Gastroesophageal sphincter (tissue), 4 donors: ENCODE data around the gene ATP6V0B. TPM values are rescaled to one million over a fixed set of nuclear protein-coding genes. Genes with fewer than 3 reads are reported as not detected.

Source experiments
- ATAC-seq: fragments of 150-250 bp; one replicate; pipeline ENCODE4 v1.9.1; 2016; ENCODE audit warnings: mild to moderate bottlenecking, moderate library complexity
- H3K27ac ChIP-seq, 4 donors: fragments of 200-600 bp; sonication (generic) in 3 of 4; 1 replicate in 3 of 4; 2 replicates in 1 of 4; pipeline ENCODE4 v1.5.1; 2016 to 2019
- H3K27me3 ChIP-seq: fragments of 200-600 bp; sonication (generic); one replicate; pipeline ENCODE4 v1.5.1; 2019
- H3K36me3 ChIP-seq, 2 donors: fragments of 200-600 bp; sonication (generic); one replicate each; pipeline ENCODE4 v1.5.1; 2019; ENCODE audit warnings: control low read depth in 1 of 2
- H3K4me1 ChIP-seq, 3 donors: fragments of 200-600 bp; sonication (generic); 1 replicate in 2 of 3; 2 replicates in 1 of 3; pipeline ENCODE4 v1.5.1; 2016 to 2019; ENCODE audit warnings: control low read depth in 2 of 3
- H3K4me3 ChIP-seq, 2 donors: fragments of 200-600 bp; sonication (generic); one replicate each; pipeline ENCODE4 v1.5.1; 2019; ENCODE audit warnings: mild to moderate bottlenecking in 1 of 2, moderate library complexity in 1 of 2
- H3K9me3 ChIP-seq, 3 donors: fragments of 200-600 bp; sonication (generic); one replicate each; pipeline ENCODE4 v1.5.1; 2017 to 2019; ENCODE audit warnings: control low read depth in 2 of 3
- CTCF ChIP-seq, 4 experiments: fragments of 200-600 bp in 2 of 4; fragments of 450-650 bp in 2 of 4; sonication (generic) in 1 of 4; IDR thresholded peaks; one replicate each; pipeline ENCODE4 v1.5.1; 2017 to 2019; ENCODE audit warnings: antibody characterized with exemption in 4 of 4, mild to moderate bottlenecking in 2 of 4, moderate library complexity in 2 of 4
- EP300 ChIP-seq: sonication (generic); formaldehyde crosslinking; IDR thresholded peaks from one replicate; pipeline ENCODE4 v1.6.1; 2017; ENCODE audit warnings: antibody characterized with exemption, mild to moderate bottlenecking
- POLR2A ChIP-seq, 2 donors: fragments of 450-650 bp; IDR thresholded peaks; one replicate each; pipeline ENCODE4 v1.6.1; 2017; ENCODE audit warnings: antibody characterized with exemption in 2 of 2, mild to moderate bottlenecking in 2 of 2, moderate library complexity in 1 of 2
- POLR2AphosphoS5 ChIP-seq: sonication (generic); formaldehyde crosslinking; IDR thresholded peaks from one replicate; pipeline ENCODE4 v1.6.1; 2017; ENCODE audit warnings: antibody characterized with exemption
- WGBS, 2 donors: methylation state at CpG; one replicate each; pipeline ENCODE4 v1.1.5; 2018; ENCODE audit warnings: low coverage in 1 of 2; 5-methylcytosine and 5-hydroxymethylcytosine counted together
- total RNA-seq, 4 donors: library from RNA; depleted of rRNA; stranded (reverse); fragments of >200 nt; gene quantifications; one replicate each; pipeline ENCODE4 v1.1.0, GENCODE V29; 2016

Gene ATP6V0B
- total RNA-seq, 4 donors from 2014 or later = 67.9 to 107 (median 89.9) TPM

- no peaks in the 10 kb centered on the region for H3K27me3 ChIP-seq
- TF ChIP-seq EP300 (no peak), POLR2AphosphoS5 (no peak)
- H3K9me3 ChIP-seq = no peaks in the 10 kb centered on the region
- no peaks in the 10 kb centered on the region for H3K4me1 ChIP-seq
- no peak for ATAC-seq
- H3K4me3 ChIP-seq = no peak overlapping the region
- peaks cover 0 to 100% of the 10 kb centered on the region in 2 donors for H3K36me3 ChIP-seq
- 63 to 100% methylated on average over 1 to 2 of the region's 3 CpGs for WGBS, 2 donors
- H3K27ac ChIP-seq = no peak overlapping the region
Observed at GRCh38 chr1:43961692-43962091, 13.1 kb upstream of the ATP6V0B start.

- Histone ChIP-seq H3K4me3 (no peak overlapping the region), H3K36me3 (peaks cover 0 to 100% of the 10 kb centered on the region in 2 donors), H3K4me1 (no peaks in the 10 kb centered on the region), H3K9me3 (no peaks in the 10 kb centered on the region), H3K27me3 (no peaks in the 10 kb centered on the region), H3K27ac (no peak overlapping the region)
- ATAC-seq = no peak
- WGBS, 2 donors = 80 to 90% methylated on average over 1 to 2 of the region's 2 CpGs
- no peak for TF ChIP-seq POLR2A (IDR thresholded peaks at IDR 0.05)
- TF ChIP-seq POLR2AphosphoS5 = no peak
- no peak for TF ChIP-seq CTCF (IDR thresholded peaks at IDR 0.05)
- TF ChIP-seq EP300 = no peak
Observed at GRCh38 chr1:43962324-43962723, 12.4 kb upstream of the ATP6V0B start.

- Histone ChIP-seq H3K9me3 (no peaks in the 10 kb centered on the region), H3K4me3 (no peak overlapping the region), H3K4me1 (no peaks in the 10 kb centered on the region), H3K27ac (no peak overlapping the region), H3K27me3 (no peaks in the 10 kb centered on the region), H3K36me3 (peaks cover 0 to 98% of the 10 kb centered on the region in 2 donors)
- TF ChIP-seq EP300 (no peak), POLR2AphosphoS5 (no peak), CTCF (IDR thresholded peaks at IDR 0.05) (no peak), POLR2A (IDR thresholded peaks at IDR 0.05) (no peak)
- 100% methylated on average over 1 of the region's 3 CpGs; no CpG with 5 or more reads in 1 of the 2 donors for WGBS, 2 donors
- ATAC-seq = no peak
Observed at GRCh38 chr1:43963006-43963405, 11.8 kb upstream of the ATP6V0B start.

GRCh38 chr1:43963890-43964289, 10.9 kb upstream of the ATP6V0B start:
- no peaks in the 10 kb centered on the region for H3K4me1 ChIP-seq
- H3K9me3 ChIP-seq = no peaks in the 10 kb centered on the region
- 83 to 88% methylated on average over 4 to 5 of the region's 5 CpGs for WGBS, 2 donors
- ATAC-seq = no peak
- no peak overlapping the region for H3K4me3 ChIP-seq
- H3K27me3 ChIP-seq = no peaks in the 10 kb centered on the region
- H3K36me3 ChIP-seq = peaks cover 0 to 89% of the 10 kb centered on the region in 2 donors
- TF ChIP-seq POLR2AphosphoS5 = no peak
- TF ChIP-seq EP300 = no peak
- no peak for TF ChIP-seq POLR2A (IDR thresholded peaks at IDR 0.05)
- no peak for TF ChIP-seq CTCF (IDR thresholded peaks at IDR 0.05)
- H3K27ac ChIP-seq = no peak overlapping the region

GRCh38 chr1:43965316-43965715, 9.4 kb upstream of the ATP6V0B start:
- no peaks in the 10 kb centered on the region for H3K9me3 ChIP-seq
- TF ChIP-seq EP300 = no peak
- TF ChIP-seq POLR2AphosphoS5 = no peak
- H3K4me3 ChIP-seq = no peak overlapping the region
- H3K36me3 ChIP-seq = peaks cover 0 to 75% of the 10 kb centered on the region in 2 donors
- no peak for ATAC-seq
- H3K4me1 ChIP-seq = peaks cover 0 to 8% (median 2%) of the 10 kb centered on the region in 3 donors
- 95 to 100% methylated on average over 1 to 3 of the region's 3 CpGs for WGBS, 2 donors
- H3K27me3 ChIP-seq = no peaks in the 10 kb centered on the region
- no peak overlapping the region for H3K27ac ChIP-seq

- Histone ChIP-seq H3K27me3 (no peaks in the 10 kb centered on the region), H3K36me3 (peaks cover 0 to 65% of the 10 kb centered on the region in 2 donors), H3K9me3 (no peaks in the 10 kb centered on the region), H3K27ac (no peak overlapping the region), H3K4me3 (no peak overlapping the region), H3K4me1 (peaks cover 0 to 22% (median 10%) of the 10 kb centered on the region in 3 donors)
- no peak for ATAC-seq
- 79 to 89% methylated on average over 4 of the region's 6 CpGs for WGBS, 2 donors
- TF ChIP-seq POLR2A (IDR thresholded peaks at IDR 0.05) = no peak
- no peak for TF ChIP-seq EP300
- no peak for TF ChIP-seq POLR2AphosphoS5
- no peak for TF ChIP-seq CTCF (IDR thresholded peaks at IDR 0.05)
Observed at GRCh38 chr1:43968348-43968948, 6.3 kb upstream of the ATP6V0B start.
